ENCODE measurements around the gene ARHGEF16.

GRCh38 chr1:3462356-3463012, 8.0 kb downstream of the ARHGEF16 start:
- no peak for TF ChIP-seq CTCF (IDR thresholded peaks at IDR 0.05; ENCODE audit: poor library complexity)
- no peak for TF ChIP-seq EZH2phosphoT487 (IDR thresholded peaks at IDR 0.05; ENCODE audit: low read depth, severe bottlenecking, unreplicated experiment)
